ENCODE measurements around the gene SPATA16. TPM values are rescaled to one million over a fixed set of nuclear protein-coding genes. Genes with fewer than 3 reads are reported as not detected.

SPATA16 gene
- polyA plus RNA-seq, 1 donor from 2014 or later, result not detected

DNA sequence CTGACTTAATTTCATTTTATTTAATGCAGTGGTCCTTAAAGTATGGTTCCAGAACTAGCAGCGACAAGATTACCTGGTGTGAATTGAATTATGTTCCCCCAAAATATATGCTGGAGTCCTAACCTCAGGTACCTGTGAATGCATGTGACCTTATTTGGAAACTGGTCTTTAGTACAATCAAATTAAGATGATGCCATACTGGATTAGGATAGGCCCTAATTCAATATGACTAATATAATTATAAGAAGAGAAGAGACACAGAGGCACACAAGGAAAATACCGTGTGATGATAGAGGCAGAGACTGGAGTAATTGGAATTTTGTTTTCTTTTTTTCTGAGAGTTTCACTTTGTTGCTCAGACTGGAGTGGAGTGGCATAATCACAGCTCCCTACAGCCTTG, 12.6 kb upstream of the SPATA16 start:
- no peaks in the 10 kb centered on the region for H3K27me3 ChIP-seq (ENCODE audit: insufficient read depth, low read depth, low read length)
- H3K9me2 ChIP-seq (ENCODE audit: insufficient read depth, low read length), result no peaks in the 10 kb centered on the region
- TF ChIP-seq MXI1 (conservative IDR thresholded peaks at IDR 0.05; ENCODE audit: poor library complexity, severe bottlenecking) (no peak), TAF1 (IDR thresholded peaks at IDR 0.05; ENCODE audit: low read depth) (no peak), POLR2AphosphoS5 (IDR thresholded peaks at IDR 0.05) (no peak), EP300 (conservative IDR thresholded peaks at IDR 0.05; ENCODE audit: poor library complexity, severe bottlenecking) (no peak), RAD21 (conservative IDR thresholded peaks at IDR 0.05) (no peak), EZH2 (IDR thresholded peaks at IDR 0.05; ENCODE audit: borderline replicate concordance, insufficient read depth, low read length, poor library complexity, severe bottlenecking) (no peak), SMC3 (conservative IDR thresholded peaks at IDR 0.05; ENCODE audit: poor library complexity) (no peak)
- TF ChIP-seq, protein P1, sequence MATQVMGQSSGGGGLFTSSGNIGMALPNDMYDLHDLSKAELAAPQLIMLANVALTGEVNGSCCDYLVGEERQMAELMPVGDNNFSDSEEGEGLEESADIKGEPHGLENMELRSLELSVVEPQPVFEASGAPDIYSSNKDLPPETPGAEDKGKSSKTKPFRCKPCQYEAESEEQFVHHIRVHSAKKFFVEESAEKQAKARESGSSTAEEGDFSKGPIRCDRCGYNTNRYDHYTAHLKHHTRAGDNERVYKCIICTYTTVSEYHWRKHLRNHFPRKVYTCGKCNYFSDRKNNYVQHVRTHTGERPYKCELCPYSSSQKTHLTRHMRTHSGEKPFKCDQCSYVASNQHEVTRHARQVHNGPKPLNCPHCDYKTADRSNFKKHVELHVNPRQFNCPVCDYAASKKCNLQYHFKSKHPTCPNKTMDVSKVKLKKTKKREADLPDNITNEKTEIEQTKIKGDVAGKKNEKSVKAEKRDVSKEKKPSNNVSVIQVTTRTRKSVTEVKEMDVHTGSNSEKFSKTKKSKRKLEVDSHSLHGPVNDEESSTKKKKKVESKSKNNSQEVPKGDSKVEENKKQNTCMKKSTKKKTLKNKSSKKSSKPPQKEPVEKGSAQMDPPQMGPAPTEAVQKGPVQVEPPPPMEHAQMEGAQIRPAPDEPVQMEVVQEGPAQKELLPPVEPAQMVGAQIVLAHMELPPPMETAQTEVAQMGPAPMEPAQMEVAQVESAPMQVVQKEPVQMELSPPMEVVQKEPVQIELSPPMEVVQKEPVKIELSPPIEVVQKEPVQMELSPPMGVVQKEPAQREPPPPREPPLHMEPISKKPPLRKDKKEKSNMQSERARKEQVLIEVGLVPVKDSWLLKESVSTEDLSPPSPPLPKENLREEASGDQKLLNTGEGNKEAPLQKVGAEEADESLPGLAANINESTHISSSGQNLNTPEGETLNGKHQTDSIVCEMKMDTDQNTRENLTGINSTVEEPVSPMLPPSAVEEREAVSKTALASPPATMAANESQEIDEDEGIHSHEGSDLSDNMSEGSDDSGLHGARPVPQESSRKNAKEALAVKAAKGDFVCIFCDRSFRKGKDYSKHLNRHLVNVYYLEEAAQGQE (IDR thresholded peaks at IDR 0.05; ENCODE audit: borderline replicate concordance), result no peak
- TF ChIP-seq, protein P2, sequence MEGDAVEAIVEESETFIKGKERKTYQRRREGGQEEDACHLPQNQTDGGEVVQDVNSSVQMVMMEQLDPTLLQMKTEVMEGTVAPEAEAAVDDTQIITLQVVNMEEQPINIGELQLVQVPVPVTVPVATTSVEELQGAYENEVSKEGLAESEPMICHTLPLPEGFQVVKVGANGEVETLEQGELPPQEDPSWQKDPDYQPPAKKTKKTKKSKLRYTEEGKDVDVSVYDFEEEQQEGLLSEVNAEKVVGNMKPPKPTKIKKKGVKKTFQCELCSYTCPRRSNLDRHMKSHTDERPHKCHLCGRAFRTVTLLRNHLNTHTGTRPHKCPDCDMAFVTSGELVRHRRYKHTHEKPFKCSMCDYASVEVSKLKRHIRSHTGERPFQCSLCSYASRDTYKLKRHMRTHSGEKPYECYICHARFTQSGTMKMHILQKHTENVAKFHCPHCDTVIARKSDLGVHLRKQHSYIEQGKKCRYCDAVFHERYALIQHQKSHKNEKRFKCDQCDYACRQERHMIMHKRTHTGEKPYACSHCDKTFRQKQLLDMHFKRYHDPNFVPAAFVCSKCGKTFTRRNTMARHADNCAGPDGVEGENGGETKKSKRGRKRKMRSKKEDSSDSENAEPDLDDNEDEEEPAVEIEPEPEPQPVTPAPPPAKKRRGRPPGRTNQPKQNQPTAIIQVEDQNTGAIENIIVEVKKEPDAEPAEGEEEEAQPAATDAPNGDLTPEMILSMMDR (IDR thresholded peaks at IDR 0.05; ENCODE audit: poor library complexity, severe bottlenecking), result no peak
- no peaks in the 10 kb centered on the region for H3F3A ChIP-seq (ENCODE audit: insufficient read depth, low read length, poor library complexity, severe bottlenecking)
- H3K9me3 ChIP-seq (ENCODE audit: low read length), result no peaks in the 10 kb centered on the region
- no peak overlapping the region for H3K9ac ChIP-seq (ENCODE audit: low read length)
- H3K27ac ChIP-seq (ENCODE audit: low read length), result no peak overlapping the region
- no peaks in the 10 kb centered on the region for H3K36me3 ChIP-seq (ENCODE audit: insufficient read depth, low read length)
- no peak overlapping the region for H2AFZ ChIP-seq (ENCODE audit: low read depth, low read length)
- no peaks in the 10 kb centered on the region for H3K79me2 ChIP-seq (replicated peaks; ENCODE audit: insufficient read depth, low read length)
- H4K20me1 ChIP-seq (ENCODE audit: insufficient read depth), result no peaks in the 10 kb centered on the region
- no peak overlapping the region for H3K4me2 ChIP-seq (ENCODE audit: low read length)
- no peak overlapping the region for H3K4me3 ChIP-seq (ENCODE audit: low read length)

DNA sequence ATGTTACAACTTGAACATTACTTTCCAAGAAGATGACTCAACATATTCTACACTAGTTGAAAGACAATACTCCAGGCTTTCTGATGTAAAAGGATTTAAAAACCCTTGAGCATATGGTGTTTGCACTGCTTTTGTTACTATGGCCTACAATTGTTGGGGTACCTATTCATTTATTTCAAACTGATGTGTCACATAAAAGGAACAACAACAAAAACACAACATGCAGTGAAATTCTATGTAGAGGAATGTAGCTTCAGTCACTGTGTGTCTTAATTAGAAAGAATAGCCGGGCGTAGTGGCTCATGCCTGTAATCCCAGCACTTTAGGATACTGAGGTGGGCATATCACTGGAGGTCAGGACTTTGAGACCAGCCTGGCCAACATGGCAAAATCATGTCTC, 1.6 kb downstream of the SPATA16 start:
- TF ChIP-seq, protein P1 (IDR thresholded peaks at IDR 0.05; ENCODE audit: borderline replicate concordance), result no peak
- H2AFZ ChIP-seq (ENCODE audit: low read depth, low read length), result no peak overlapping the region
- no peak overlapping the region for H3K4me3 ChIP-seq (ENCODE audit: low read length)
- H3K36me3 ChIP-seq (ENCODE audit: insufficient read depth, low read length), result no peaks in the 10 kb centered on the region
- no peaks in the 10 kb centered on the region for H3K79me2 ChIP-seq (replicated peaks; ENCODE audit: insufficient read depth, low read length)
- H4K20me1 ChIP-seq (ENCODE audit: insufficient read depth), result no peaks in the 10 kb centered on the region
- no peak overlapping the region for H3K9ac ChIP-seq (ENCODE audit: low read length)
- H3K4me2 ChIP-seq (ENCODE audit: low read length), result no peak overlapping the region
- H3F3A ChIP-seq (ENCODE audit: insufficient read depth, low read length, poor library complexity, severe bottlenecking), result no peaks in the 10 kb centered on the region
- H3K9me3 ChIP-seq (ENCODE audit: low read length), result no peaks in the 10 kb centered on the region
- H3K9me2 ChIP-seq (ENCODE audit: insufficient read depth, low read length), result no peaks in the 10 kb centered on the region
- no peaks in the 10 kb centered on the region for H3K27me3 ChIP-seq (ENCODE audit: insufficient read depth, low read depth, low read length)
- H3K27ac ChIP-seq (ENCODE audit: low read length), result no peak overlapping the region

Measured in neural cell (in vitro differentiated cells).